ENCODE data around the gene METTL23.

DNA sequence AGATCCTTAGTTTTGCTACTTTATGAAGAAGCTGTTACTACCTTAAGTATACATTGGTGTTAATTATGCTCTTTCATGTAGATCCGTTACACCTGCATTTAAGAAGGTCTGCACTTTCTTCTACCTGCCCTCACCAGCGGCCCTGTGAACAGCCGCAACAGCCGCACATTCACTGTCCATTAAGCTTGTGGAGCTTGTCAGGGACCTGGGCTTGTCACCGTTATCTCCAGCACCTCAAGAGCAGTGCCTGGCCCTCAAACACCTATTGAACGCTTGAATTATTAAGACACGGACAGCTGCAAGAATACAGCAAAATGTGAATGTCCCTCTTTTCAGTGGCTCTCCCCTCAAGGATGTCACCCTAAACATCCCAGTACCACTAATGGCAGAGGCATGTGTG, 12.9 kb upstream of the METTL23 start:
- TF ChIP-seq, protein P1, sequence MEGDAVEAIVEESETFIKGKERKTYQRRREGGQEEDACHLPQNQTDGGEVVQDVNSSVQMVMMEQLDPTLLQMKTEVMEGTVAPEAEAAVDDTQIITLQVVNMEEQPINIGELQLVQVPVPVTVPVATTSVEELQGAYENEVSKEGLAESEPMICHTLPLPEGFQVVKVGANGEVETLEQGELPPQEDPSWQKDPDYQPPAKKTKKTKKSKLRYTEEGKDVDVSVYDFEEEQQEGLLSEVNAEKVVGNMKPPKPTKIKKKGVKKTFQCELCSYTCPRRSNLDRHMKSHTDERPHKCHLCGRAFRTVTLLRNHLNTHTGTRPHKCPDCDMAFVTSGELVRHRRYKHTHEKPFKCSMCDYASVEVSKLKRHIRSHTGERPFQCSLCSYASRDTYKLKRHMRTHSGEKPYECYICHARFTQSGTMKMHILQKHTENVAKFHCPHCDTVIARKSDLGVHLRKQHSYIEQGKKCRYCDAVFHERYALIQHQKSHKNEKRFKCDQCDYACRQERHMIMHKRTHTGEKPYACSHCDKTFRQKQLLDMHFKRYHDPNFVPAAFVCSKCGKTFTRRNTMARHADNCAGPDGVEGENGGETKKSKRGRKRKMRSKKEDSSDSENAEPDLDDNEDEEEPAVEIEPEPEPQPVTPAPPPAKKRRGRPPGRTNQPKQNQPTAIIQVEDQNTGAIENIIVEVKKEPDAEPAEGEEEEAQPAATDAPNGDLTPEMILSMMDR (IDR thresholded peaks at IDR 0.05; ENCODE audit: extremely low read depth in 1 of 2, insufficient read depth in 1 of 2, low read depth in 1 of 2, low read length in 2 of 2), result no peak
- TF ChIP-seq POLR2AphosphoS5 (IDR thresholded peaks at IDR 0.05; ENCODE audit: insufficient read depth, low read depth, low read length) (no peak), EZH2 (IDR thresholded peaks at IDR 0.05; ENCODE audit: borderline replicate concordance, low read depth, low read length, severe bottlenecking) (no peak), POLR2A (IDR thresholded peaks at IDR 0.05; ENCODE audit: low read depth, low read length) (no peak), MYC (IDR thresholded peaks at IDR 0.05; ENCODE audit: low read depth, low read length) (no peak), FOS (IDR thresholded peaks at IDR 0.05; ENCODE audit: borderline replicate concordance, insufficient read depth, low read length) (no peak)

Measured in endothelial cell of umbilical vein (primary cell).